ENCODE results near the gene TMEM150B.

GRCh38 chr19:55264531-55264930 is 60.6 kb downstream of the TMEM150B start:
- TF ChIP-seq, protein P1, sequence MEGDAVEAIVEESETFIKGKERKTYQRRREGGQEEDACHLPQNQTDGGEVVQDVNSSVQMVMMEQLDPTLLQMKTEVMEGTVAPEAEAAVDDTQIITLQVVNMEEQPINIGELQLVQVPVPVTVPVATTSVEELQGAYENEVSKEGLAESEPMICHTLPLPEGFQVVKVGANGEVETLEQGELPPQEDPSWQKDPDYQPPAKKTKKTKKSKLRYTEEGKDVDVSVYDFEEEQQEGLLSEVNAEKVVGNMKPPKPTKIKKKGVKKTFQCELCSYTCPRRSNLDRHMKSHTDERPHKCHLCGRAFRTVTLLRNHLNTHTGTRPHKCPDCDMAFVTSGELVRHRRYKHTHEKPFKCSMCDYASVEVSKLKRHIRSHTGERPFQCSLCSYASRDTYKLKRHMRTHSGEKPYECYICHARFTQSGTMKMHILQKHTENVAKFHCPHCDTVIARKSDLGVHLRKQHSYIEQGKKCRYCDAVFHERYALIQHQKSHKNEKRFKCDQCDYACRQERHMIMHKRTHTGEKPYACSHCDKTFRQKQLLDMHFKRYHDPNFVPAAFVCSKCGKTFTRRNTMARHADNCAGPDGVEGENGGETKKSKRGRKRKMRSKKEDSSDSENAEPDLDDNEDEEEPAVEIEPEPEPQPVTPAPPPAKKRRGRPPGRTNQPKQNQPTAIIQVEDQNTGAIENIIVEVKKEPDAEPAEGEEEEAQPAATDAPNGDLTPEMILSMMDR (IDR thresholded peaks at IDR 0.05) = no peak
- TF ChIP-seq EZH2 (IDR thresholded peaks at IDR 0.05; ENCODE audit: borderline replicate concordance, insufficient read depth, low read depth, low read length, poor library complexity, severe bottlenecking) = no peak
